Mesenchymal stem cell (in vitro differentiated cells and primary cell): ENCODE data around the gene STRADA.

ENCODE experiments used
- DNase-seq: peaks from one replicate; pipeline ENCODE4 v3.0.0-alpha.2; 2013
- H2AFZ ChIP-seq: one replicate; pipeline ENCODE4 v1.6.1; 2013; ENCODE audit warnings: low read depth, mild to moderate bottlenecking, control low read depth, inconsistent platforms, low read length, moderate library complexity
- H2AK5ac ChIP-seq: 2 replicates; pipeline ENCODE4 v1.6.1; 2013; ENCODE audit warnings: low read length, moderate library complexity, mild to moderate bottlenecking, inconsistent platforms; ENCODE audit not compliant: severe bottlenecking
- H2BK120ac ChIP-seq: one replicate; pipeline ENCODE4 v1.6.1; 2013; ENCODE audit warnings: low read depth, mild to moderate bottlenecking, inconsistent platforms, low read length, moderate library complexity
- H2BK12ac ChIP-seq, 2 experiments: one replicate each; pipeline ENCODE4 v1.6.1; 2013; ENCODE audit warnings: inconsistent platforms in 2 of 2, low read length in 2 of 2, mild to moderate bottlenecking in 2 of 2, moderate library complexity in 2 of 2, control low read depth in 1 of 2
- H2BK15ac ChIP-seq: one replicate; pipeline ENCODE4 v1.6.1; 2013; ENCODE audit warnings: mild to moderate bottlenecking, low read depth, inconsistent platforms; ENCODE audit not compliant: poor library complexity, severe bottlenecking
- H2BK5ac ChIP-seq: 2 replicates; pipeline ENCODE4 v1.6.1; 2013; ENCODE audit warnings: low read depth, mild to moderate bottlenecking, low read length, control low read depth, inconsistent platforms; ENCODE audit not compliant: poor library complexity, severe bottlenecking
- H3K14ac ChIP-seq, 2 experiments: one replicate each; pipeline ENCODE4 v1.6.1; 2013; ENCODE audit warnings: inconsistent platforms in 2 of 2, low read length in 2 of 2, control low read depth in 1 of 2, mild to moderate bottlenecking in 1 of 2, moderate library complexity in 1 of 2
- H3K18ac ChIP-seq, 2 experiments: one replicate each; pipeline ENCODE4 v1.6.1; 2013; ENCODE audit warnings: inconsistent platforms in 2 of 2, low read length in 2 of 2, control low read depth in 1 of 2, low read depth in 1 of 2, mild to moderate bottlenecking in 1 of 2
- H3K23ac ChIP-seq, 2 experiments: one replicate each; pipeline ENCODE4 v1.6.1; 2013; ENCODE audit warnings: inconsistent platforms in 2 of 2, low read length in 2 of 2, mild to moderate bottlenecking in 2 of 2, moderate library complexity in 2 of 2, control low read depth in 1 of 2
- H3K27ac ChIP-seq: 2 replicates; pipeline ENCODE4 v1.5.1; 2013; ENCODE audit warnings: mild to moderate bottlenecking, moderate library complexity, low read length, control low read depth, inconsistent platforms; ENCODE audit not compliant: poor library complexity, severe bottlenecking
- H3K27me3 ChIP-seq, 2 experiments: 2 replicates each; pipeline versions ENCODE4 v1.6.1 to v1.7.0; 2013; ENCODE audit warnings: low read length in 2 of 2, mild to moderate bottlenecking in 2 of 2, moderate library complexity in 2 of 2, control low read depth in 1 of 2, inconsistent platforms in 1 of 2; ENCODE audit not compliant: control insufficient read depth in 1 of 2, insufficient read depth in 1 of 2
- H3K36me3 ChIP-seq, 2 experiments: 2 replicates each; pipeline versions ENCODE4 v1.6.1 to v1.7.0; 2013; ENCODE audit warnings: low read length in 2 of 2, control low read depth in 1 of 2, inconsistent platforms in 1 of 2, low read depth in 1 of 2, mild to moderate bottlenecking in 1 of 2; ENCODE audit not compliant: insufficient read depth in 2 of 2, control insufficient read depth in 1 of 2
- H3K4ac ChIP-seq, 2 experiments: one replicate each; pipeline ENCODE4 v1.6.1; 2013; ENCODE audit warnings: inconsistent platforms in 2 of 2, low read length in 2 of 2, mild to moderate bottlenecking in 2 of 2, moderate library complexity in 2 of 2, control low read depth in 1 of 2, low read depth in 1 of 2
- H3K4me1 ChIP-seq: 2 replicates; pipeline ENCODE4 v1.6.1; 2013; ENCODE audit warnings: low read depth, low read length, control low read depth; ENCODE audit not compliant: control insufficient read depth, insufficient read depth
- H3K4me2 ChIP-seq: 2 replicates; pipeline ENCODE4 v1.6.1; 2013; ENCODE audit warnings: low read length, mild to moderate bottlenecking, inconsistent platforms; ENCODE audit not compliant: poor library complexity, severe bottlenecking
- H3K4me3 ChIP-seq, 2 experiments: 2 replicates each; pipeline versions ENCODE4 v1.5.1 to v1.7.0; 2013; ENCODE audit warnings: low read length in 2 of 2, mild to moderate bottlenecking in 2 of 2, control low read depth in 1 of 2, low read depth in 1 of 2; ENCODE audit not compliant: insufficient read depth in 1 of 2
- H3K79me1 ChIP-seq: replicated peaks from 2 replicates; pipeline ENCODE4 v1.6.1; 2013; ENCODE audit warnings: mild to moderate bottlenecking, control low read depth, low read length, inconsistent platforms; ENCODE audit not compliant: poor library complexity, severe bottlenecking
- H3K9ac ChIP-seq: 2 replicates; pipeline ENCODE4 v1.7.0; 2013; ENCODE audit warnings: mild to moderate bottlenecking, low read length, moderate library complexity
- H3K9me3 ChIP-seq: 2 replicates; pipeline ENCODE4 v1.7.0; 2013; ENCODE audit warnings: mild to moderate bottlenecking, low read length; ENCODE audit not compliant: control insufficient read depth
- H4K8ac ChIP-seq: one replicate; pipeline ENCODE4 v1.6.1; 2013; ENCODE audit warnings: inconsistent platforms, mild to moderate bottlenecking, low read length, moderate library complexity
- H4K91ac ChIP-seq: one replicate; pipeline ENCODE4 v1.6.1; 2013; ENCODE audit warnings: mild to moderate bottlenecking, low read length, inconsistent platforms
- WGBS: methylation state at CpG from one replicate; pipeline ENCODE4 v1.1.7; 2013; ENCODE audit warnings: mixed read lengths; 5-methylcytosine and 5-hydroxymethylcytosine counted together

STRADA gene

GRCh38 chr17:63681530-63681929 is 60.1 kb downstream of the STRADA start:
- Histone ChIP-seq H4K8ac (no peak overlapping the region), H4K91ac (no peak overlapping the region), H3K4ac (no peak overlapping the region), H2AFZ (no peak overlapping the region), H3K4me1 (no peaks in the 10 kb centered on the region), H3K36me3 (peaks cover 24 to 72% of the 10 kb centered on the region in 2 experiments), H2BK12ac (no peak overlapping the region), H2AK5ac (no peak overlapping the region), H2BK5ac (no peak overlapping the region), H3K9me3 (no peaks in the 10 kb centered on the region), H3K18ac (no peak overlapping the region), H3K4me3 (no peak overlapping the region), H2BK120ac (no peak overlapping the region), H3K14ac (no peak overlapping the region), H3K27me3 (no peaks in the 10 kb centered on the region), H3K27ac (no peak overlapping the region), H3K23ac (no peak overlapping the region), H3K4me2 (no peak overlapping the region), H2BK15ac (no peak overlapping the region), H3K79me1 (peaks cover 18% of the 10 kb centered on the region), H3K9ac (no peak overlapping the region)
- DNase-seq, result no peak
- 89% methylated on average over 8 of the region's 8 CpGs for WGBS

- Histone ChIP-seq H3K79me1 (peaks cover 20% of the 10 kb centered on the region), H3K36me3 (peaks cover 24 to 64% of the 10 kb centered on the region in 2 experiments)
These were observed 60.9 kb downstream of the STRADA start for GRCh38 chr17:63680700-63681099.

DNA sequence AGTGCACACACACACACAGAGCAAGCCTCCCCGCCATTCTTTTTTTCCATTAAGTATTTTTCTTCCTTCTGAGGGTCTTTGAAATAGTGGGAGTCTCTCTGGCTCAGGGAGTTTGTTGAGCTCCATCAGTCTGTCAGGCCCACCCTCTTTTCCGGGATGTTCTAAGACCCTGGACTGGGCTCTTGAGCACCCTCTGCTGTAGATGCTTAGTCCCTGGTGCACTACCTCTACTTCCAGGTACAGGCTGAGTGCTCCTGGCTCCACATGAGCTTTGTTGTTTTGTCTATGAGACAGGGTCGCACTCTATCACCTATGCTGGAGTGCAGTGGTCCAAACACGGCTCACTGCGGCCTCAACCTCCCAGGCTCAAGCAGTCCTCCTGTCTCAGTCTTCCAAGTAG is 62.4 kb downstream of the STRADA start:
- no peaks in the 10 kb centered on the region for H3K27me3 ChIP-seq
- H4K8ac ChIP-seq, result no peak overlapping the region
- H3K9me3 ChIP-seq, result no peaks in the 10 kb centered on the region
- no peak for DNase-seq
- H3K4ac ChIP-seq, result no peak overlapping the region
- H3K4me2 ChIP-seq, result no peak overlapping the region
- H2AK5ac ChIP-seq, result no peak overlapping the region
- H4K91ac ChIP-seq, result no peak overlapping the region
- peaks cover 21 to 54% of the 10 kb centered on the region in 2 experiments for H3K36me3 ChIP-seq
- H2BK5ac ChIP-seq, result no peak overlapping the region
- H3K4me1 ChIP-seq, result peaks cover 7% of the 10 kb centered on the region
- H3K79me1 ChIP-seq, result peaks cover 15% of the 10 kb centered on the region
- no peak overlapping the region for H3K27ac ChIP-seq
- H3K9ac ChIP-seq, result no peak overlapping the region
- H3K18ac ChIP-seq, result no peak overlapping the region
- 100% methylated on average over 4 of the region's 5 CpGs for WGBS
- H3K23ac ChIP-seq, result no peak overlapping the region
- no peak overlapping the region for H2BK15ac ChIP-seq
- H3K4me3 ChIP-seq, result no peak overlapping the region
- H2BK120ac ChIP-seq, result no peak overlapping the region
- no peak overlapping the region for H3K14ac ChIP-seq
- no peak overlapping the region for H2AFZ ChIP-seq
- H2BK12ac ChIP-seq, result no peak overlapping the region

More at GRCh38 chr17:63680700-63681099, 60.9 kb downstream of the STRADA start:
- Histone ChIP-seq H2AFZ (no peak overlapping the region), H2BK120ac (no peak overlapping the region), H2BK12ac (no peak overlapping the region), H3K4me2 (no peak overlapping the region), H3K18ac (no peak overlapping the region), H4K91ac (no peak overlapping the region), H2BK5ac (no peak overlapping the region), H3K9me3 (no peaks in the 10 kb centered on the region), H2BK15ac (no peak overlapping the region), H2AK5ac (no peak overlapping the region), H3K9ac (no peak overlapping the region), H3K4me1 (peaks cover 4% of the 10 kb centered on the region), H3K4ac (no peak overlapping the region), H3K4me3 (no peak overlapping the region), H3K23ac (no peak overlapping the region), H4K8ac (no peak overlapping the region), H3K27ac (no peak overlapping the region), H3K27me3 (no peaks in the 10 kb centered on the region), H3K14ac (no peak overlapping the region)
- 80% methylated on average over 1 of the region's 1 CpG for WGBS
- DNase-seq, result no peak

DNA sequence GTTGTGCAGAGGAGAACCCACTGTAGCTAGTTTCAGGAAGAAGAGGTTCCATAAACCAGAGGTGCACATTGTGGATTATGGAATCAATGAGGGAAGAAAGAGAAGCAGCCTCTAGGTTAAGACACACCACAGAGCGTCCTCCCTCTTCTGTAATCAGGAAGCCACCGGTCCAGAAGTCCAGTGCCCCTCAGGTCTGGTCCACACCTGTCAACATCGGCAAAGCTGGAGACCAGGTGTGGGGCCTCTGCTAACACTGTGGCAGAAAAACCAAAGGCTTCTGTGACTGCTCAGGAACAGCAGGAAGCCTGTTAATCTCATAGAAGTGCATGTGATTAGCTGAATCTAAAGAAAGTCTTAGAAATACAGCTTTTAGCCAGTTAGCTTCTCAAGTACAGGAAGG is 65.0 kb downstream of the STRADA start:
- H2AK5ac ChIP-seq, result no peak overlapping the region
- H2BK5ac ChIP-seq, result no peak overlapping the region
- no peak overlapping the region for H4K8ac ChIP-seq
- no peak overlapping the region for H4K91ac ChIP-seq
- H2BK120ac ChIP-seq, result no peak overlapping the region
- H3K14ac ChIP-seq, result no peak overlapping the region
- H3K36me3 ChIP-seq, result peaks cover 13 to 43% of the 10 kb centered on the region in 2 experiments
- no peak for DNase-seq
- H3K4me3 ChIP-seq, result no peak overlapping the region
- H3K27ac ChIP-seq, result no peak overlapping the region
- H2BK12ac ChIP-seq, result peak overlapping the region in 1 of 2 experiments; percentile 35
- no peaks in the 10 kb centered on the region for H3K9me3 ChIP-seq
- H3K4ac ChIP-seq, result no peak overlapping the region
- H3K18ac ChIP-seq, result no peak overlapping the region
- peaks cover 16% of the 10 kb centered on the region for H3K79me1 ChIP-seq
- no peak overlapping the region for H2BK15ac ChIP-seq
- H3K9ac ChIP-seq, result peak overlapping the region; percentile 57
- 91% methylated on average over 3 of the region's 3 CpGs for WGBS
- no peaks in the 10 kb centered on the region for H3K27me3 ChIP-seq
- H3K4me1 ChIP-seq, result peaks cover 7% of the 10 kb centered on the region
- H2AFZ ChIP-seq, result no peak overlapping the region
- no peak overlapping the region for H3K4me2 ChIP-seq
- H3K23ac ChIP-seq, result no peak overlapping the region
